GM21528 (cell line): ENCODE data around the gene STX7.

Experiments
- ATAC-seq: cut with Tn5 transposase; IDR thresholded peaks from one replicate; pipeline ENCODE4 v1.9.1; 2021; ENCODE audit warnings: mild to moderate bottlenecking, moderate library complexity; ENCODE audit not compliant: unreplicated experiment, low FRiP score

Gene STX7

DNA sequence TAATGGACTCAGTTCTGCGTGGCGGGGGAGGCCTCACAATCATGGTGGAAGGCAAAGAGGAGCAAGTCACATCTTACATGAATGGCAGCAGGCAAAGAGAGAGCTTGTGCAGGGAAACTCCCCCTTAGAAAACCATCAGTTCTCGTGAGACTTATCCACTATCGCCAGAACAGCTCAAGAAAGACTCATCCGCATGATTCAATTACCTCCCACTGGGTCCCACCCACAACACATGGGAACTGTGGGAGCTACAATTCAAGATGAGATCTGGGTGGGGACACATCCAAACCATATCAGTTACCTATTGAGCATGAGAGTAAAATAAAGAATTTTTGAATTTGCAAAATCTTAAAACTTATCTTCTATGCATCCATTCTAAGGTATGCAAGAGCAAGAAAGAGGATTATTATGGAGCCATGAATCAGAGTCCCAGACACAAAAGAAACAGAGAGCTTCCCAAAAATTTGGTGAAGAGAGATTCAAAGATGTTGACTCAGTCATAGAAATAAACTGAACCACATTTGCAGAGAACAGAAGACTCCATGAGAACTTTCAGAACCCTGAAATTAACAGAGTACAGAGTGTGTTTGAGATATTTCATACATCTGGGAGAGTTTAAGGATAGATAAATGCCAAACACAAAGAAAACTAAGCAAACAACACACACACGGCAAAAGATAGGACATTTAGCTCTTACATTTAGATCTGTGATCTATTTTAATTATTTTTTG lies 94.5 kb downstream of the STX7 start:
- no peak for ATAC-seq

DNA sequence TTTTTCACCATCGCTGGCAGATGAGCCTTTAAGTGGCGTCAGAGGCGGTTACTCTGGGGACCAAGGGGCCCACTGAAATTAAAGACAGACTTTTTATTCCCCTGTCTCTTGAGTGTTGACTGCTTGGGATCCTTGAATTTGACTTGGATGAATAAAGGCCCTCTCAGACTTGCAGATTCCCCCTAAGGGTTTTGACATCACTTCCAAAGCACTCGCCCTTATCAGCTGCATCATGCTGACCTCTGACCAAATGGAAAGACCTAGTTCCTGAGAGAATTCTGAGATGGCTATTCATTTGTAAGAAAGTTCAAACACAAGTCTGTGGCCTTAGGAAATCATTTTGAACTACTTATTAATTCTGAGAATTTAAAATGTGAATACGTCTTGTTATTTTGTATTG lies 98.2 kb downstream of the STX7 start:
- ATAC-seq: no peak

DNA sequence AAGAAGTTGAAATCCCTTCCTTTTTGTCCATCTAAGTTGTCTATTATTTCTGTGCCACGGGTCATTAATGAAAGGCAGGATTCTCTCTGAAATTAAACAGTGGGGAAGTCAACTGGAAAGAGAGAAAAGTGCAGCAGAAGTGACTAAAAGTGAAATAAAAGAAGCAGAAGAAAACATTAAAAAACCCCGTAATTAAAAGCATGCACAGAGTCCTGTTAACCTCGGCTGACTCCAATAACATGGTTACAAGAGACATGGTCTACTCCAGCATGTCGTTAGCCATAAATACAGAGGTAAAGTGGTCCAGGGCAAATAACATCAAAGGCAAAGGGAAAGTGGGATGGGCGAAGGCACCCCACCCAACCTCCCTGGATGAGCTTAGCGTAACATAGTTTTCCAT lies 98.6 kb downstream of the STX7 start:
- ATAC-seq: no peak

DNA sequence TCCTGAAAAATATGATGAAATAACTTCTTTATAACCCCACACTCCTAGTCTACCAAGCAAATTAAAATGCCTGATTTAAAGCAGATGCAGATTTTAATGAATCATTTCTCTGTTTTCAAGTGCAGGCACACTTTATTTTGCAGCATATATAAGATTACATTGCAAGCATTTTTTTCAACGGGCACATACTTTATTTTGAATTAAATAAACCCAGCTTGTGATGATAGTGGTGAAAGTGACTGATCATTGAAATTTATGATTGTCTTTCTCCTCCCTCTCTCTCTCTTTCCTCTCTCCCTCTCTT lies 99.5 kb downstream of the STX7 start:
- no peak for ATAC-seq

DNA sequence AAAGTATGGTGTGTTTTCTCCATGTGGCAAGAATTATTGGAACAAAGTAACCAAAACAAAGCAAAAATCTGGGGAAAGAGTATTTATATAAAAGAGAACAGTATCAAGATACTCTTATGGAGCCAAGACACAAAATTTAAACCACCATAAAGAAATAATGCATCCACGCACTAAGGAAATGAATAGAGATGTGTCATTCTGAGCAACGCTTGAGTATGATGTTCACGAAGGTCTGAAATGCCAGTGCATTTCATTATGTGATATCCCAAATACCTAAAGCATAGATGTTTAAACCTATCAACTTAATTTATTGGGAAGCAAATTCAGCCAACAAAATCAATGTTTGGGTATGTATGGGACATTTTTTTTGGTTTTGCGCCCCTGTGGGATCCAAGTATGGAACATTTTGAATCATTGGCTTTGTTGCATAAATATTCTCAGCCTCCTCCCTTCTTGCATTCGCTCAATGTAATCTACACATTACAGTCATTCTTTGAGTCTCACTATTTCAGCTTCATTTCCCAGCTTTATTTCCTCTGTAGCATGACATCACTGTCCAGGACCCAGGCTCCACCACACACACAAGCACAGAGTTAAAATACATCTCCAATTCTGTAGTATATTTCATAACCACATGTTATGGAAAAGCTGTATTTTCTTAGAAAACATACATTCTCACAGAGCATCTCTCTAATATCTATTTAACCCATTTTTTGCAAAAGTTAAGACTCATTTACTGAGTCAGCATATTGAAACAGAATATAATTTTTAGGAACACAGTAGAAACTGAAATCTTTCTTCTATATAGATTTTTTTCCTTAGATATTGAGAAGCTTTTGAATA lies 100.0 kb downstream of the STX7 start:
- no peak for ATAC-seq

DNA sequence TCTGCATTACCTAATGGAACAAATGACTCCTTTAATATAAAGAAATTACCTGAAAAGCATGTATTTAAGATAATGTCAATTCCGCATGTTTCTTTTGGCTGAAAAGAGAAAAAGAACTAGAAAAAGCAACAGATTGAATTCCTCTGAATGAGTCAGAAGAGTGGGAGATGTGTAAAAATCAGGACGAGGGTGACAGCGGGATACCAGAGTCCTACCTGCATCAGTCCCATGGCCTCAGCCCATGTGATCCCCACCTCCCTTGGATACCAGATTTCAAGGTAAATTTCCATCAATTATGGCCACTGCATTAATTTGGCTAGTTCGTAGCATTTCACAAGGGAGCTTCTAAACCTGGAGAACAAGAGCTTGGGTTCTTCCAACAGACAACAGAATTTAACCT lies 101.6 kb downstream of the STX7 start:
- ATAC-seq: no peak

DNA sequence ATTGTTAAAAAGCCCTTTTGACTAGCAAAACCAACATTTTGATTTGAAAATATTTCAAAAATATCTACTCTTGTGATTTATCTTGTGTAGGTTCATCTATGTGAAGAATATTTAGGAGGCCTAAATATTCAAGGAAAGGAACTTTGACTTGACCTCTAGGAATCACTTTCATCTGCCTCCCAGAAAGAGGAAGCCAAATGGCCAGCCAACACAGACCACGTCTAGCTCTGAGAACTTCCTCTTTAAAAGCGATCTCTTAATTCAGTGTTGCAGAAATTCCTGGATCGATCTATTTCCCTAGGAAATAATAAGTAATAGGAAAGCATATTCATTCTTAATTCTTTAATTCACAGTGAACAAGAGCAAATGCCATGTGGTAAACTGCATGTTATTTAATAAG lies 102.1 kb downstream of the STX7 start:
- ATAC-seq: no peak

DNA sequence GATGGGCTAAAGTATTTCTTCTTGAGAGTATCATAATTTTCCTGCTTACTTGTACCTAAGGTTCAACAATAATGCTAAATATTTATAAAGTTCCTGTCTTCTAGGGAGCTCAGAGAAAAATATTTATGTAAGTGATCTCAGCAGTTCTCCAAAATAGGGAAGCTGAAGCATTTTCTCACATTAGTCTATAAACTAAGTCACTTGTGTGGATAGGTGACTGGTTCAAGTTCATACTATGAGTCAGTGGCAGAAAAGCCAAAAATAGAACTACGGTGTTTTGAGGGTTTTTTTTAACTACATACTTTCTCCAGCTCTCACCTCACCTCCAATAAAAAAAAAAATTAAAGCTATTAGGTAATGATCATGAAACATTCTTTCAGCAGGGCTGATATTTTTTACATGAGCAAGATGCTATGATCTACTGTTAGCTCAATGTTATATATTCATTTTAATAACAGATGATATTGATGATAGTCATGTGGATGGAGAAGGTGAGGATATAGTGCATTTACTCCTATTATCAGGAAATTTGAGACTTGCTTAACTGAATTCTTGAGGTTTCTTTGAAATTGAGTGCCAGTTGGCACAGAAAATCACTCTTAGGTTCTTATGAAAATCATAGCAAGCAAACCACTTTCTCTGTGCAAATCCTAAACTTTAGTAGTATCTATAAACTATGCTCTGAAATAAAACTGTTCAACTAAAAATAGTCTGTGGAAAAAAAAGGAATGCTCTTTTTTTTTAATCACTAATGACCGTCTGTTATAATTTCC lies 107.6 kb downstream of the STX7 start:
- ATAC-seq: peak; percentile 48

DNA sequence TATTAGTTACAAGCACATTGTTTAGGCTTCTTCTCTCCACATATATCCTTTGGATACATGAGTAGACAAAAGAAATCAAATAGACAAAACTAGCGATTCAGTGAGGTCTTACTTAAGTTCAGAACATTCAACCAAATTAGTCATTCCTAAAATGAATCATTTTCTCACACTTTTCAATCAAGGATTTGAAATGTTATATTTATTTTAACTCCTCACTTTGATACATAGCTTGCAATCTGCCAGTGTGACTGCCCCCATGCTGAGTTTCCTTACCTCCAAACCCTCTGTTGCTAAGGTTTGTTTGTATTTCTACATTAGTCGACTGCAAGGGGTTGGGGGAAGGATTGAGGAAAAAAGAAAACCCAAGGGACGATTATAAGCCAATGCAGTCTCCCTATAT lies 108.2 kb downstream of the STX7 start:
- peak; percentile 4 for ATAC-seq

DNA sequence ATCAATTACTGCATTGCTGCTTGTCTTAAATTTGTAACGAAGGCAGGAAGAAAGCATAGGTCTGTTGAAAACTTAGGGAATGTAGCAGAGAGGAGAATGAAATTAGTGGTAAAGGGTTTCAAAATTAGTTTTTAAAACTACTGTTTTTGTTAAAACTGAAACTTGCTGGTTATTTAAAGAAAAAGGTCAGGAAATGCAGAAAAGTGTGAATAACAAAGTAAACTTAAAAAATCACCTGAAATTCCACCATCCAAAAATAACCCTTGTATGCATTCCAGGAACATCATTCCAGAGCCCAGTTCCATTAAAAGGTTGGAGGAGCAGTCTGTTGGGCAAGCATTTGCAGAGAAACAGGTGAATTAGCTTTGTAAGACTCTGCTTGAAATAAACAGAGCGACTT lies 108.6 kb downstream of the STX7 start:
- ATAC-seq: no peak

DNA sequence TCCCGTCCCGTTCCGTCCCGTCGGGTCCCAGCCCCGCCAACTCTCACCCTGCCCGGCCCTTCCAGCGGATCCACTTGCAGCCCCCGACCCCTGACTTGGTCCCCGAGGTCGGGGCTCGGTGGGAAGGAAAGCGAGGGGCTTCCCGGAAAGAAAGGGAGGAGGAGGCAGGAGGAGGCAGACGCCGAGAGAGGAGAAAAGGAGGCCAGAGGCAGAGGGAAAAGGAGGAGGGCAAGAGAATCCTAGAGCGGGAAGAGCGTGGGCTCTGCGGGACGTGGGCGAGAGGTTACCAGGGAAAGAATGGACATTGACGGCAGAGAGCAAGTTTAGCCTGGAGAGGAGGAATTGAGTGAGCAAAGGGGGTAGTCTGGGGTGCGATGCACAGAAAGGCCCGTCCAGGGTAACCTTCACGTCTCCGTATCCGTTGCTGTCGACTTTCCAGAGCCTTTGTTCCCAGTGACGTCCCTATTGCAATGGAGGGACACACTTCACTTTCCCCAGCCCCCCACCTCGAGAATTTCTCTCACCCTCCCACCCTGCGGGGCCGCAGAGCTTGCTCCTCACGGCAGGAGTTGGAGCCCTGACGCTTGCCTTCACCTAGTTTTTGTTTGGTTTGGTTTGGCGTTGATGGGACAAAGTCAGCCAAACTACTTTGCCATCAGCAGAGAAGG lies 111.2 kb downstream of the STX7 start:
- no peak for ATAC-seq

DNA sequence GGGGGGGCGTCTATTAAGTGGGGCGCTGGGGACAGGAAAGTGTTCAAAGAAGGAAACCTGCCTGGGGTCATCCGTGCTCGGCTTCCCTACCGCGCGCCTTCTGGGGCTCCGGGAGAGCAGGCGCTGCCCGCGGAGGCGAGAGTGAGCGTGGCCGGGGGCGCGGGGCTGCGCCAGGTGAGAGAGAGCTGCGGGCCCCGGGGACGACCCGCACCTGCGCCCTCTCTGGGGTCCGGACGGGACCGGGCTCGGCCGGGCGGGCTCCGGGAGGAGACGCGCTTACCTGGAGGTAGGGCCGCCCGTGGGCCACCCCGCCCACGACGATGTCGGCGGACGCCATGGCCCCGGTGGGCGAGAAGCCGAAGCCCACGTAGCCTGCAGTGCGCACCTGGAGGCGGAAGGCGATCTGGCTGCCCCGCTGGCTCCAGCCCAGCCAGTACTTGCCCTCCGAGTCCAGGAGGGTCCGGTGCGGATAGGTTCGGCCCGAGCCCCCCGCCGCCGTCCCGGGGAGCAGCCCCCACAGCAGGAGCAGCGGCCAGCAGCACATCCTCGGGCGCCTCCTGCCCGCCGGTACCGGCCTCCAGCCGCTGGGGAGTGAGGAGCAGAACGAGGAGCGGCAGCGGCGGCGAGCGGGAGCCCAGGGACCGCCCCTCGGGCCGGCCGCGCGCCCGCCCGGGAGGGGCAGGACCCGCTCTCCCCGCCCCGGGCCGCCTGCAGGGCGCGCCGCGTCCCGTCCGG lies 111.9 kb downstream of the STX7 start, which contains the start of gene MOXD1:
TSS of gene MOXD1 (minus strand) at position 593 of the 735 bp plus-strand sequence. CDS start at position 544, 49 bp downstream.
- peak; percentile 66 for ATAC-seq

DNA sequence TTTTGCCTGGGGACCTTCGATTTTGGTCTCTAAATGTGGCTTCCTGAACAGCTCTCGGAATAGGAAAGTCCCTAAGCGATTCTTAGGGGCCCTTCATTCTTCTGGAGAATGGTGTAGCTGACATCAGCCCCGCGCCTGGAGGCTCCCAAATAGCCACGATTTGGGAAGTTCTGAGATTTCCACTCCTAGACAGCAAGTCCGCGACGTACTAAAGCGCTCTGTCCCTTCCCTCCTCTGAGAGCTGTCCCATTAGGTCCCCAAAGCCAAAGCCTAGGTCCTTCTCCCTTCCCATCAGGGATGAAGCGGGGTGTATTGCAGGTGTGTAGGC lies 112.4 kb downstream of the STX7 start:
- ATAC-seq: no peak

DNA sequence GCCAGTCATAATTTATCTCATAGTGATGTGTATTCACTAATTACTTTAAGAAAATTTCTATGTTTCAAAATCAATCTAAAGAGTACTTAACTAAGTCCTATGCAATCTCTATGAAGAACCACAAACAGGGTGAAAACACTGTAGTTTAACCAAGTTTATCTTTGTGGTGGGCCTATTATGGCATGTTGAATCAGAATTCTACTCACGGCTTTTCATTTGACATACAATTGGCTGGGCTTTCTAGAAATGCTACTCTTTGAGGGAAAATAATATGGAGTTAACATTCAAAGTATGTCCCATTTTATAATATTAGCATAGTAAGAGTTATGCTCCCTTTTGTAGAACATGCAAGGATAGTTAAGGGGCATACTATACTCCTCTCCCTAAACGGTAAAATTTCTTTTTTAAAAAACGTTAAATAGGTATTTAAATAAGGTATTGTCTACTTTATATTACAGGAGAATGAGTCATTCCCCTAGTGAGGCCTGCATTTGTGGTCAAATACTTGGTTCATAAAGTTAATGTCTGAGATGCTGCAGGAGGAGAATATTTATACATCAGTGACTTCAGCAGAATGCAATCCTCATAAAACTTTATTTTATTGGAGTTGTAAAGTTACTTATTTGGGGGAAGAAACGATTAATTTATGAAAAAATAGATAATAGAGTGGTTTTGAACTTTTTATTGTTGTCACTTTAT lies 113.4 kb downstream of the STX7 start:
- ATAC-seq: no peak
